ENCODE results near the gene PRELID3B. TPM values are rescaled to one million over a fixed set of nuclear protein-coding genes. Genes with fewer than 3 reads are reported as not detected.
"Not testable (repeated sequence)": the region's sequence is repeated elsewhere in the genome, so short reads cannot be mapped to it uniquely, and the experiment has no call there.

Gene PRELID3B
- total and polyA plus RNA-seq, 5 donors: 18.3 to 49.0 (median 36.6) TPM

- intact Hi-C loops (cut with DNase I): no loop called here
- no peaks in the 10 kb centered on the region for H3K9me3 ChIP-seq (ENCODE audit: control insufficient read depth, low read length)
- WGBS: 65% methylated on average over 1 of the region's 1 CpG
- ATAC-seq: no peak
- no peaks in the 10 kb centered on the region for H3K27me3 ChIP-seq (ENCODE audit: control insufficient read depth, insufficient read depth)
- no peaks in the 10 kb centered on the region for H3K4me1 ChIP-seq (ENCODE audit: control insufficient read depth, insufficient read depth, low read length)
- no peak for DNase-seq
- H3K4me3 ChIP-seq (ENCODE audit: low read length): no peak overlapping the region
- H3K27ac ChIP-seq (ENCODE audit: low read length): no peak overlapping the region
Observed at GRCh38 chr20:59050437-59050836, 7.9 kb upstream of the PRELID3B start.

GRCh38 chr20:59048681-59049030, 6.1 kb upstream of the PRELID3B start:
- Histone ChIP-seq H3K27me3 (ENCODE audit: control insufficient read depth, insufficient read depth) (no peaks in the 10 kb centered on the region), H3K4me1 (ENCODE audit: control insufficient read depth, insufficient read depth, low read length) (no peaks in the 10 kb centered on the region), H3K4me3 (ENCODE audit: low read length) (no peak overlapping the region), H3K9me3 (ENCODE audit: control insufficient read depth, low read length) (no peaks in the 10 kb centered on the region), H3K27ac (ENCODE audit: low read length) (no peak overlapping the region)
- DNase-seq: no peak
- intact Hi-C loops (cut with DNase I): loop anchor here in 1 of 4 donors (10.0 kb wide), 1 partner anchor 154 kb away; no protein-coding TSS in a partner anchor
- WGBS: 69% methylated on average over 2 of the region's 2 CpGs
- no peak for ATAC-seq

- intact Hi-C loops (cut with DNase I): loop anchor here in 1 of 4 donors (10.0 kb wide), 1 partner anchor 153 kb away; no protein-coding TSS in a partner anchor
- ATAC-seq: peak in 1 of 2 donors; percentile 77
- Histone ChIP-seq H3K27ac (ENCODE audit: low read length) (no peak overlapping the region), H3K4me3 (ENCODE audit: low read length) (no peak overlapping the region), H3K27me3 (ENCODE audit: control insufficient read depth, insufficient read depth) (no peaks in the 10 kb centered on the region), H3K9me3 (ENCODE audit: control insufficient read depth, low read length) (no peaks in the 10 kb centered on the region), H3K4me1 (ENCODE audit: control insufficient read depth, insufficient read depth, low read length) (peaks cover 2% of the 10 kb centered on the region)
- WGBS: 75% methylated on average over 5 of the region's 5 CpGs
- DNase-seq: no peak
Observed at GRCh38 chr20:59047938-59048680, 5.5 kb upstream of the PRELID3B start.

DNA sequence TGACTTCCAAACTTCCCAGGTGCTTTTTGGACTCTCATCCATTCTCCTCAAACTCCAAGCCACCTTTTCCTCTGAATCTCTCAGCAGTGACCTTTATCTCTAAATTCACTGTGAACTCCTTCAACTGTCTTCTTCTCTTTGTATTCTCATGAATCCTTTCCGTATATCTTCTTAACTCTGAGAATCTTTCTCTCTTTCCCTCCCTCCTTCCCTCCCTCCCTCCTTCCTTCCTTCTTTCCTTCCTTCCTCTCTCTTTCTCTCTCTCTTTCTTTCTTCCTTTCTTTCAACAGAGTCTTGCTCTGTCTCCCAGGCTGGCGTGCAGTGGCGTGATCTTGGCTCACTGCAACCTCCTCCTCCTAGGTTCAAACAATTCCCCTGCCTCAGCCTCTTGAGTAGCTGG, 4.3 kb upstream of the PRELID3B start:
- ATAC-seq: no peak
- 81% methylated on average over 3 of the region's 3 CpGs for WGBS
- Histone ChIP-seq H3K27me3 (ENCODE audit: control insufficient read depth, insufficient read depth) (no peaks in the 10 kb centered on the region), H3K4me1 (ENCODE audit: control insufficient read depth, insufficient read depth, low read length) (peaks cover 3% of the 10 kb centered on the region), H3K9me3 (ENCODE audit: control insufficient read depth, low read length) (no peaks in the 10 kb centered on the region), H3K27ac (ENCODE audit: low read length) (no peak overlapping the region), H3K4me3 (ENCODE audit: low read length) (no peak overlapping the region)
- no peak for DNase-seq
- intact Hi-C loops (cut with DNase I): loop anchor here in 1 of 4 donors (10.0 kb wide), 1 partner anchor 152 kb away; no protein-coding TSS in a partner anchor

- DNase-seq (no peak), ATAC-seq (no peak)
- H3K27me3 ChIP-seq (ENCODE audit: control insufficient read depth, insufficient read depth): no peaks in the 10 kb centered on the region
- no peaks in the 10 kb centered on the region for H3K9me3 ChIP-seq (ENCODE audit: control insufficient read depth, low read length)
- H3K4me3 ChIP-seq (ENCODE audit: low read length): no peak overlapping the region
- peaks cover 3% of the 10 kb centered on the region for H3K4me1 ChIP-seq (ENCODE audit: control insufficient read depth, insufficient read depth, low read length)
- WGBS: 67% methylated on average over 3 of the region's 3 CpGs
- H3K27ac ChIP-seq (ENCODE audit: low read length): no peak overlapping the region
- intact Hi-C loops (cut with DNase I): loop anchor here in 1 of 4 donors (10.0 kb wide), 1 partner anchor 150 kb away; no protein-coding TSS in a partner anchor
Observed at GRCh38 chr20:59044796-59045195, 2.2 kb upstream of the PRELID3B start.

DNA sequence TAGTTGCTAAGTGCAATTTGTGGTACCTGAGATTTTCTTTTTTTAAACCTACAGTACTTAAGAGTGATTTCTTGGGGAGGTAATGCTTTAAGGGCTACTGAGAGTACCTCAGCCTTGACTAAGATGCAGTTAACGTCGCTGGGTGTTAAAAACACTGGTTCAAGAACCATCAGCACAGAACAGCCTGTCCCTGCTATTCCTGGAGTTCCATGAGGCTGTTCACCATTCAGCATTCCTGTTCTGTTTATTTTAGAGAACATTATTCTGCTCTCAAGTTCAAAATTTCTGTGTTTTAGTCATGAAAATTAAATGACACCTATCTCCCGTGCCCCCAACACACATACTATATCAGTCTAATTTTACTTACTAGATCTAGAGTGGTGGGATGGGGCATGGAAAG, 1.7 kb upstream of the PRELID3B start:
- Histone ChIP-seq H3K27me3 (ENCODE audit: control insufficient read depth, insufficient read depth) (no peaks in the 10 kb centered on the region), H3K4me1 (ENCODE audit: control insufficient read depth, insufficient read depth, low read length) (peaks cover 3% of the 10 kb centered on the region), H3K9me3 (ENCODE audit: control insufficient read depth, low read length) (no peaks in the 10 kb centered on the region), H3K4me3 (ENCODE audit: low read length) (no peak overlapping the region), H3K27ac (ENCODE audit: low read length) (no peak overlapping the region)
- no peak for ATAC-seq
- WGBS: 82% methylated on average over 3 of the region's 3 CpGs
- DNase-seq: no peak
- intact Hi-C loops (cut with DNase I): loop anchor here in 1 of 4 donors (10.0 kb wide), 1 partner anchor 149 kb away; no protein-coding TSS in a partner anchor

GRCh38 chr20:59043698-59044097, 1.1 kb upstream of the PRELID3B start:
- Histone ChIP-seq H3K27me3 (ENCODE audit: control insufficient read depth, insufficient read depth) (no peaks in the 10 kb centered on the region), H3K27ac (ENCODE audit: low read length) (peak overlapping the region; percentile 22), H3K4me1 (ENCODE audit: control insufficient read depth, insufficient read depth, low read length) (peaks cover 3% of the 10 kb centered on the region), H3K4me3 (ENCODE audit: low read length) (no peak overlapping the region), H3K9me3 (ENCODE audit: control insufficient read depth, low read length) (no peaks in the 10 kb centered on the region)
- DNase-seq (no peak), ATAC-seq (no peak)
- intact Hi-C loops (cut with DNase I): loop anchor here in 1 of 4 donors (10.0 kb wide), 1 partner anchor 149 kb away; no protein-coding TSS in a partner anchor
- 80% methylated on average over 3 of the region's 3 CpGs for WGBS

- DNase-seq (peak; percentile 95 to 98 (median 98)), ATAC-seq (peak; percentile 98 to 99)
- H3K9me3 ChIP-seq (ENCODE audit: control insufficient read depth, low read length): no peaks in the 10 kb centered on the region
- intact Hi-C loops (cut with DNase I): loop anchor here in 1 of 4 donors (10.0 kb wide), 1 partner anchor 148 kb away; no protein-coding TSS in a partner anchor
- 15% methylated on average over 66 of the region's 66 CpGs for WGBS
- H3K27ac ChIP-seq (ENCODE audit: low read length): peak overlapping the region; percentile 72
- peak overlapping the region; percentile 77 for H3K4me3 ChIP-seq (ENCODE audit: low read length)
- H3K4me1 ChIP-seq (ENCODE audit: control insufficient read depth, insufficient read depth, low read length): peaks cover 3% of the 10 kb centered on the region
- H3K27me3 ChIP-seq (ENCODE audit: control insufficient read depth, insufficient read depth): no peaks in the 10 kb centered on the region
Observed at GRCh38 chr20:59042796-59043631, 428 bp upstream of the PRELID3B start.

GRCh38 chr20:59041487-59041886, 1.1 kb downstream of the PRELID3B start:
- intact Hi-C loops (cut with DNase I): loop anchor here in 1 of 4 donors (10.0 kb wide), 1 partner anchor 147 kb away; no protein-coding TSS in a partner anchor
- H3K4me1 ChIP-seq (ENCODE audit: control insufficient read depth, insufficient read depth, low read length); ATAC-seq; H3K9me3 ChIP-seq (ENCODE audit: control insufficient read depth, low read length); DNase-seq; H3K27ac ChIP-seq (ENCODE audit: low read length); H3K27me3 ChIP-seq (ENCODE audit: control insufficient read depth, insufficient read depth): not testable (repeated sequence)
- WGBS: 90% methylated on average over 16 of the region's 16 CpGs
- peak overlapping the region; percentile 77 for H3K4me3 ChIP-seq (ENCODE audit: low read length)

DNA sequence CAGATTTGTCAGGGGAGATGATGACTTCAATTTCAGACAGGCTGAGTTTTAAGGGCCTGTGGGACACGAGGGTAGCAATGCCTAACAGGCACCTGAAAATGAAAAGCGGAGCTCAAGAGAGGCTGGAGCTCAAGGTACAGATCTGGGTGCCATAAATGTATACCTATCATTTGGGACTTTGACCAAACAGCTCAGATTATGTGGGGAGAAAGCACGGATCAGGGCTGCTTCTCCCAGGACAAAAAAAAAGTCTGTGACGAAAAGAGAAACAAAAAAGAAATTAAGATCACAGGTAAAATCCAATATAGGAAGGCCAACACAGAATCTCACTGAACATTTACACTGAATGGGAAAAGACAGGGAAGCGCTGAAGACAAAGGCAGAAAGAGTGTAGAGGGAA, 1.9 kb downstream of the PRELID3B start:
- Histone ChIP-seq H3K4me1 (ENCODE audit: control insufficient read depth, insufficient read depth, low read length) (peaks cover 3% of the 10 kb centered on the region), H3K27ac (ENCODE audit: low read length) (no peak overlapping the region), H3K9me3 (ENCODE audit: control insufficient read depth, low read length) (no peaks in the 10 kb centered on the region), H3K27me3 (ENCODE audit: control insufficient read depth, insufficient read depth) (no peaks in the 10 kb centered on the region), H3K4me3 (ENCODE audit: low read length) (no peak overlapping the region)
- intact Hi-C loops (cut with DNase I): loop anchor here in 1 of 4 donors (10.0 kb wide), 1 partner anchor 146 kb away; no protein-coding TSS in a partner anchor
- 86% methylated on average over 5 of the region's 5 CpGs for WGBS
- DNase-seq (no peak), ATAC-seq (no peak)

GRCh38 chr20:59039233-59039632, 3.4 kb downstream of the PRELID3B start:
- Histone ChIP-seq H3K27ac (ENCODE audit: low read length) (no peak overlapping the region), H3K27me3 (ENCODE audit: control insufficient read depth, insufficient read depth) (no peaks in the 10 kb centered on the region), H3K4me1 (ENCODE audit: control insufficient read depth, insufficient read depth, low read length) (peaks cover 3% of the 10 kb centered on the region), H3K4me3 (ENCODE audit: low read length) (no peak overlapping the region), H3K9me3 (ENCODE audit: control insufficient read depth, low read length) (no peaks in the 10 kb centered on the region)
- 75% methylated on average over 1 of the region's 1 CpG for WGBS
- intact Hi-C loops (cut with DNase I): no loop called here
- DNase-seq (no peak), ATAC-seq (no peak)
